HuH-7.5 (cell line): ENCODE measurements around the gene ACAA1.
A peak's percentile ranks its signal among the peaks of the same experiment; 100 is the strongest.

Source experiments
- DNase-seq: peaks from one replicate; pipeline ENCODE4 v3.0.0; 2011; ENCODE audit warnings: low spot score

ACAA1 gene

DNA sequence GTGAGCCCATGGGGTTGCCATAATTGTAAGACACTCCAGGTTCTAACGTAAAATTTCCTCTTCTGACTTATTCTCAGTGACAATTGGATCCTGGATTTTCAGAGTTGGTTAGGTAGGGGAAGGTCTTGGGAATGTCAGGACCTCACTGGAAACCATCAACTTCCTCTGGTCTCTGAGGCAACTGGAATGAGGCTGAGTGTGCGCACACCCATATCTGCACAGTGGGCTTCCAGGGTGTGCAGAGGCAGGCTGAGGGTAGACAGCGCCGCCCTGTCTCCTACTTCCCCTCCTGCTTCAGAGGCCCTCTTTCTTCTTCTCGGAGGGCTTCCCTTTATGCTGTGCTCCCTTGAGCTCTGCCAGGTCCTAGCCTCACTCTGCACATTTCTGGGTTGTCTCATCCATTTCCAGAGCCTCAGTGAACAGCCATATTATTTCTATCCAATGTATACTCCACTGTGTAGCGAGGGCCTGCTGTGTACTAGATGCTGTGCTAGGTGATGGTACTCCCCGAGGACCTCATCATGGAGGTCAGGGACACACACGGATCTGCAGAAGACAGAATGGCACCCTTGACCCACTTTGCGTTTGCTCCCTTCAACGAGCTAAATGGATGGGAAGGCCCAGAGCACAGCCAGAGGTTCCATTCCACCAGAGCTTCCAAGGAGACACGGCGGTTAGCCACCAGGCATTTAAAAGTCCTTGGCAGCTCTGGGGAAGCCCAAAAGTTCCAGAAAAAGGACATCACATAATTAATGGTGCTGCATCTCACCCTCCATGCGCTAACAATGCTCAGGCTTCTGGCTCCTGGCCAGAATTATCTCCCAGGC is 18.3 kb downstream of the ACAA1 start:
- no peak for DNase-seq

- peak; percentile 74 for DNase-seq
Observed at GRCh38 chr3:38117748-38118420, 19.0 kb downstream of the ACAA1 start.

- no peak for DNase-seq
Observed at GRCh38 chr3:38117163-38117716, 19.7 kb downstream of the ACAA1 start.

- DNase-seq: no peak
Observed at GRCh38 chr3:38116471-38117162, 20.3 kb downstream of the ACAA1 start.

DNA sequence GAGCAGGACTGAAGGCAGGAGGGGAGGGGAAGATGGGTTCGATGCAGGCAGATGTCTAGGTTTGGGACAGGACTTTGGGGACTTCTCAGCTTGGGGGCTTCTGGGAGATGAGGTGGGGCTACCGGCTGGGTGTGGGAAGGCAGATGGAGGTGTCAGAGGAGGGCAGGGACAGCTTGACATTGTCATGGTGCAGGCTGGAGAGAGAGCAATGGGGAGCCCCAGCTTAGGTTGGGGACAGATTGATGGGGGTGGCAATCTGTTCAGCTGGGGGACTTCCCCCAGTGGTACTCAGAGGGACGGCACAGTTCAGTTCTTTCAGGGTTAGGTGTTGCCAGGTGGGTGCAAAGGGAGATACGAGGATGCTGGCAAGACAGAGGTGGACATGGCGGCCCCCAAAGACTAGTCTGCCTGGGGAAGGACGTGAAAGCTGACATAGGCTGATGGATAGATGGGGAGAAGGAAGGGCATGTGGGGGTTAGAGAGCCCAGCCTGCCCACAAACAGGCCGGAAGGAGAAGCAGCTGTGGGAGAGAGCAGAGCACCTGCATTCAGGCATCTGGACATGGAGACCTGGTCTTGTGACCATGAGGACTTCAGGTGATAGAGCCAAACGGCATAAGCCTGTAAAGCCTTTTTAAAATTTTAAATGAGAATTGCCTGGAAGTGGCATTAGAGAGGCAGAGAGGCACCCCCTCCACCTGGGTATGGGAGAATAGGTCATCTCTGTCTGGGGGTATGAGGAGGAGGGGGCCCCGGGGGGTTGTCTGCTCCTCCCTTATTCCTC is 21.1 kb downstream of the ACAA1 start:
- DNase-seq: no peak

DNA sequence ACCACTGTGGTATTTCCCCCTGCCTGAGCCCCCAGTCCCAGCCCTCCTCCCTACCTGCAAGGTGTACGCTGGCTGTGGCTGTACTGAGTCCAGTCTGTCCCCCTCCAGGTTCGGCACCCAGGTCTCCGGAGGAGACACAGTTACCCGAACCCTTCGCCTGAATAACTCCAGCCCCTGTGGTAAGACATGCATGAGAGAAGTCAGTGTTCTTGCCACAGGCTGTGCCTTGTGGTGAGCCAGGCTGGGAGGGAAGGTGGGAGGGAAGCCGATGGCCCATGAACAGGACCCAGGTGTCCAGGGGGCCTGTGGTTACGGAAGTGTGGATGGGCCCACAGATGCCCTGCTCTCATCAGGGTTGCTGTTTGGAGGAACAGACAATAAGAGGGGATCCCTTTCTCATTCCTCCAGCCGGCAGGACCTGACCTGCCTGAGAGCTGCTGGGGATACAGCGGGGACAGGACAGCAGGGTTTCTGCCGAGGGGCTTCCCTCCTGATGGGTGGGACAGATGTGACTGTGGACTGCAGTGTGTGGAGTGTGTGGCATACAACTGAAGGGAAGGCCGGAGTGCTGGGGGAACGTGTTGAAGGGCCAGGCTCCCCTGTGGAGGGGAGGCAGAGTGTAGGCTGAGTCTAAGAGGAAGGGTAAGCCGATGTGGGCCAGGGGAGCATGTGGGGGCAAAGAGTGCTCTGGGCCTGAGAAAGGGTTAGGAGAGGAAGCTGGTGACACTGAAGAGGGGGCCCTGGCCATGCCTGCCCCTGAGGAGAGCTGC is 21.9 kb downstream of the ACAA1 start:
- no peak for DNase-seq

DNA sequence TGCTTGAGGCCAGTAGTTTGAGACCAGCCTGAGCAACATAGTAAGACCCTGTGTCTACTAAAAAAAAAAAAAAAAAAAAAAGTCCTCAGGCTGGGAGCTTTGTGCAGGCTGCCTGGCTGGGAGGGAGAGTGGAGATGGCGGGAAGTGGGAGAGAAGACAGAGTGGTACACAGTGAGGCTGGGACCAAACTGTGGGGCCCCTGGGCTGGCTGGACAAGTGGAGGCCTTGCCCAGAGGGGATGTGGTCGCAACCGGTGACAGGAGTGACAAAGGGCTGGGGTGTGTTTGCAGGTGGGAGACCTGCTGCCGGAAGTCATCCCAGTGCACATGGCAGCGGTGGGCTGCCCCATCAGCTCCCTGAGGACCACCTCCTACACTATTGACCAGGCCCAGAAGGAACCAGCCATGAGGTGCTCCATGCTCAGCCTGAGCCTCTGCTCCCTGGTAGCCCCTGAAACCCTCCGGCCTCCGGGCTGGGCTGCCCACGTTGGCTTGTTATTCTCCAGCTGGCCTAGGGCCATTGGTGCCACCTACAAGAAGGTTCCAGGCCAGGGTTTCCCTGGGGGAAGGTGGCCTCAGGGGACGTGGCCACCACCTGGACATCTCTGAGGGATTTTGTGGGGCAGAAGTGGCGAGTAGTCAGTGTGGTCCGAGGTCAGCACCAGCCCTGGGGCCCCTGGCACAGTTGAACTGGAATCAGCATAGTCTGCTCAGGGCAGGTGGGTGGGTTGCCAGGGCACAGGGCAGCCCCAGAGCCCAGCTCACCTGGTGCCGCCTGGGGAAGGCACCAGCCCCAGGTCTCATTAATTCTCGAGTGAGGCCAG is 22.7 kb downstream of the ACAA1 start:
- no peak for DNase-seq

- DNase-seq: no peak
Observed at GRCh38 chr3:38112378-38112761, 24.6 kb downstream of the ACAA1 start.

DNA sequence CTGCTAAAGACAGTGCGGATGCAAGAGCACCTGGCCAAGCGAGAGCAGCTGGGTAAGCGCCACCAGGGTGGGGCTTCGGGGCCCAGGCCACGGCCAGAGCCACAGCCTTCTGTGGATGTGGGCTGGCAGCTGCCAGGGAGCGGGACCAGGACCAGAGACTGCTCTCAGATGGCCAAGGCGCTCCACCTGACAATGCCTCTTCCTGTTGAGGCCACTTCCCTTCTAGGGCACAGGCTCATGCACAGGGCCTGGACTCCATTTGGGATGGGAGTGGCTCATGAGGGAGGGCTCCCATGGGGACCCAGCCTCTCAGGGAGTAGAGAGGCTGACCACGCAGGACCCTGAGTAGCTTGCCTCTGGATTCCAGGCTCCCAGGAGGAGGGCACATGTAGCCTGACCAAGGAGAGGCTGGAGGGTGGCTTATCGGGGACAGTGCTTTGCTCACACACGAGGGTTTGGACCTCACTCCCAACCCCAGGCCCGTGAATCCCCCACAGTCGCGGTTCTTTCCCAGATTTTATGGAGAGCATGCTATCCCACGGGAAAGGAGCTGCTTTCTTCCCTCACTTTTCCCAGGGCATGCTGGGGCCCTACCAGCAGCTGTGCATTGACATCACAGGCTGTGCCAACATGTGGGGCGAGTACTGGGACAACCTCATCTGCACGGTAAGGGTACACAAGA is 25.1 kb downstream of the ACAA1 start:
- DNase-seq: no peak

DNA sequence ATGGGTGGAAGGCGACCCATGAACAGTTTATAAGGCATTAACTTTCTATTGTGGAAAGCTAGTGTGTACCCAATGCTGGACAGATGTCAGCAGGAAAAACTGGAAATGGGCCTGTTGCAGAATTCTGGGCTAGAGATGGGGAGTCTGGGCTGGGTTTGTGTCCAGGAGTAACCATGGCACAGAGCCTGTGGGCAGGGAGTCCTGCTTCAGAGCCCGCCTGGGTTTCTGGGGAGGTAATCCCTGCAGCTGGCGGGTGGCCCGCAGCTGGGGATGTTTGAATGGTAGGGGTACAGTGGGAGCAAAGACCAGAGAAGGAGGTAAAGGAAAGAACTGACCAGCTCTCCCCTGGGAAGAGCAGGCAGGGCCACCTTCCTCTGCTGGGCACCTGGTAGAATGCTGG is 25.7 kb downstream of the ACAA1 start:
- no peak for DNase-seq

- DNase-seq: no peak
Observed at GRCh38 chr3:38110314-38111050, 26.4 kb downstream of the ACAA1 start.

- no peak for DNase-seq
Observed at GRCh38 chr3:38109580-38110313, 27.2 kb downstream of the ACAA1 start.

GRCh38 chr3:38108649-38109579 is 28.0 kb downstream of the ACAA1 start:
- DNase-seq: no peak

DNA sequence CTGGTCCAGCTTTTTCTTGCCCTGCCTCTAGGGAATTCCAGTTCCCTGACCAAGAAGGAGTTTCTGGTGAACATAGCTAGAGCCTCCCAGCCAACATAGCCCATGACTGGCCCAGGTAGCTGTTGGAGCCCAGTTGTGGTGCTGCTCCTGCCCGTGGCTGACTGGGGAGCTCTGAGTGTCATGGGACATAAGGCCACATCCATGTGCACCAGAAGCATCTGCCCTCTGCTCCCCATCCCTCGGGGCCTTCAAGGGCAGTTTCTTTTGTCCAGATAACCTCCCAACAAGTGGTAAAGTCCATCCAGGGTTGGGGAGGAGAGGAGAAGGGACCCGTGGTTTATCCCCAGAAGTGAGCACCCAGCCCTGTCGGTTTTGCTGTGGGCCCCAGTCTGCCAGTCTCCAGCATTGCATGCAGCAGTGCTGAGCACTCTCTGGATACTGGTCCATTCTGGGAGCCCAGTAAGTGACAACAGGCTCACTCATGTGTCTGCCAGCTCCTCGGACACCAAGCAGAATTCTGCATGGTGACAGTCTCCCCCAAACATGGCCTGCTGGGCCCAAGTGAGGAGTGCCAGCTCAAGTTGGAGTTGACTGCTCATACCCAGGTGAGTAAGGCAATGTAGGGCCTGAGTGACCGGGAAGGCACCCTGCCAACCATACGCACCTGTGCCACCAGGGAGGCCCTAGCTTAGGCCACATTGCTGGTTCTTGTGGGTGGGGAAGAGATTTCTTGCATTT is 28.8 kb downstream of the ACAA1 start:
- DNase-seq: no peak

DNA sequence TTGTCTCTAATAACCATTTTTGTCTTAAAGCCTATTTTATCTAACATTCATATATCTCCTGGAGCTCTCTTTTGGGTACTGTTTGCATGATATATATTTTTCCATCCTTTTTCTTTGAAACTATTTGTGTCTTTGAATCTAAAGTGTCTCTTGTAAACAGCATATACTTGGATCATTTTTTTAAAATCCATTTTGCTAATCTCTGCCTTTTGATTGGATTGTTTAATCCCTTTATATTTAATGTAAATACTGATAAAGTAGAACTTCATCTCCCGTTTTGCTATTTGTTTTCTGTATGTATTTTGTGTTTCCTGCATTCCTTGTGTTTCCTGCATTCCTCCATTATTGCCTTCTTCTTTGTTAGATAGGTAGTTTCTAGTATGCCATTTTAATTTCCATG is 31.4 kb downstream of the ACAA1 start:
- DNase-seq: no peak

DNA sequence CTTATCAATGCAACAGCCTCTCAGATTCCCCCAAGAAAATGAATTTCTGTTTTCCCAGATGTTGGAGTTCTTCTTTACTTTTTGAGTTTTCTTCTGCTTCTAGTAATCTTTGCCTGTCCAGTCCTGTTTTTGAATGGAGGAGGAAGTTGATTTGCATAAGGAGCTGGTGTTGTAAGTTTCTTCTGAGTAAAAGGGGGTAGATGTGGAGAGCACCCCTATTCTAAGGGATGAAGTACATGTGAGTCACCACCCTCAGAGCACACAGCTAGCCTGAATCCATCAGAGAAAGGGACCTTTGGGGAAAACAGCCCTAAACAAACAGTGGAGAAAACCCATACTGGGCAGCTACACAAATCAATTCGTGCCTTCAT is 34.5 kb downstream of the ACAA1 start:
- no peak for DNase-seq
